IMR-90 (cell line): ENCODE data around the gene CHST10. TPM values are rescaled to one million over a fixed set of nuclear protein-coding genes. Genes with fewer than 3 reads are reported as not detected.

ENCODE experiments used
- ATAC-seq: fragments of 200-7000 bp; cut with Tn5 transposase; 2 replicates; pipeline ENCODE4 v1.9.1; 2020; ENCODE audit warnings: low read depth, mild to moderate bottlenecking, moderate library complexity
- BruUV-seq: library from RNA; stranded (reverse); fragments of 400-500 nt; replicated peaks from 2 replicates; lab custom pipeline; 2021; lab: Mats Ljungman, UMichigan
- CTCF ChIA-PET: fragments of 300-600 bp; formaldehyde crosslinking; extraction: SDS; loops from one replicate; lab custom pipeline; 2021; ENCODE audit warnings: antibody characterized with exemption; lab: Yijun Ruan, JAX
- POLR2A ChIA-PET: fragments of 300-600 bp; sonication (Branson Sonifier 250); formaldehyde crosslinking; loops from one replicate; lab custom pipeline; 2022; ENCODE audit warnings: antibody characterized with exemption; ENCODE audit not compliant: unreplicated experiment; lab: Charles Lee
- DNase-seq: peaks from one replicate; pipeline ENCODE4 v3.0.0; 2013
- H2AFZ ChIP-seq: replicated peaks from 2 replicates; pipeline ENCODE3; 2013; ENCODE audit warnings: low read length, mild to moderate bottlenecking; ENCODE audit not compliant: poor library complexity
- H2AK5ac ChIP-seq: 2 replicates; pipeline ENCODE4 v1.6.1; 2013; ENCODE audit warnings: low read depth, low read length, inconsistent platforms
- H2AK9ac ChIP-seq: replicated peaks from 2 replicates; pipeline ENCODE3; 2013; ENCODE audit warnings: mild to moderate bottlenecking, low read depth, low read length, moderate library complexity; ENCODE audit not compliant: poor library complexity
- H2BK120ac ChIP-seq: 2 replicates; pipeline ENCODE4 v1.6.1; 2013; ENCODE audit warnings: low read depth, low read length, inconsistent platforms
- H2BK15ac ChIP-seq: 3 replicates; pipeline ENCODE4 v1.6.1; 2013; ENCODE audit warnings: low read depth, low read length, inconsistent platforms
- H2BK20ac ChIP-seq: 2 replicates; pipeline ENCODE4 v1.6.1; 2013; ENCODE audit warnings: low read depth, mild to moderate bottlenecking, inconsistent platforms, low read length, moderate library complexity
- H2BK5ac ChIP-seq: 2 replicates; pipeline ENCODE4 v1.6.1; 2013; ENCODE audit warnings: mild to moderate bottlenecking, low read depth, low read length, inconsistent platforms; ENCODE audit not compliant: poor library complexity, severe bottlenecking
- H3K14ac ChIP-seq: replicated peaks from 2 replicates; pipeline ENCODE4 v1.6.1; 2013; ENCODE audit warnings: low read depth, low read length, inconsistent platforms
- H3K18ac ChIP-seq: 2 replicates; pipeline ENCODE4 v1.6.1; 2013; ENCODE audit warnings: low read depth, low read length, control low read depth
- H3K23ac ChIP-seq: 2 replicates; pipeline ENCODE4 v1.6.1; 2013; ENCODE audit warnings: low read depth, low read length, inconsistent platforms
- H3K27ac ChIP-seq: 2 replicates; pipeline ENCODE4 v1.5.1; 2013; ENCODE audit warnings: mild to moderate bottlenecking, control low read depth, low read length; ENCODE audit not compliant: insufficient read depth
- H3K27me3 ChIP-seq: 2 replicates; pipeline ENCODE4 v1.6.1; 2013; ENCODE audit warnings: low read length; ENCODE audit not compliant: control insufficient read depth, insufficient read depth
- H3K36me3 ChIP-seq: 2 replicates; pipeline ENCODE4 v1.6.1; 2013; ENCODE audit warnings: low read length, mixed read lengths; ENCODE audit not compliant: control insufficient read depth, insufficient read depth
- H3K4ac ChIP-seq: 2 replicates; pipeline ENCODE4 v1.6.1; 2013; ENCODE audit warnings: low read depth, low read length, inconsistent platforms
- H3K4me1 ChIP-seq: 2 replicates; pipeline ENCODE4 v1.6.1; 2013; ENCODE audit warnings: low read length, mixed read lengths; ENCODE audit not compliant: control insufficient read depth, insufficient read depth
- H3K4me2 ChIP-seq: 2 replicates; pipeline ENCODE4 v1.6.1; 2013; ENCODE audit warnings: low read depth, mild to moderate bottlenecking, control low read depth, low read length, moderate library complexity
- H3K4me3 ChIP-seq: 2 replicates; pipeline ENCODE4 v1.5.1; 2013; ENCODE audit warnings: low read depth, mild to moderate bottlenecking, control low read depth, low read length, moderate library complexity; ENCODE audit not compliant: insufficient read depth
- H3K56ac ChIP-seq: 2 replicates; pipeline ENCODE4 v1.6.1; 2013; ENCODE audit warnings: low read length, inconsistent platforms; ENCODE audit not compliant: insufficient read depth; ENCODE audit errors: extremely low read depth
- H3K79me1 ChIP-seq, 2 experiments: 2 replicates each; pipeline ENCODE4 v1.6.1; 2013; ENCODE audit warnings: low read length in 2 of 2, inconsistent platforms in 1 of 2, low read depth in 1 of 2
- H3K9ac ChIP-seq: 2 replicates; pipeline ENCODE4 v1.6.1; 2013; ENCODE audit warnings: low read depth, low read length, control low read depth
- H3K9me1 ChIP-seq: 2 replicates; pipeline ENCODE4 v1.6.1; 2013; ENCODE audit warnings: low read length, inconsistent platforms; ENCODE audit not compliant: insufficient read depth
- H3K9me3 ChIP-seq: 2 replicates; pipeline ENCODE4 v1.6.1; 2013; ENCODE audit warnings: low read length; ENCODE audit not compliant: control insufficient read depth, insufficient read depth
- H4K20me1 ChIP-seq: 2 replicates; pipeline ENCODE4 v1.6.1; 2013; ENCODE audit warnings: low read length, inconsistent platforms; ENCODE audit not compliant: insufficient read depth
- H4K5ac ChIP-seq: 2 replicates; pipeline ENCODE4 v1.6.1; 2013; ENCODE audit warnings: mild to moderate bottlenecking, low read depth, low read length, control low read depth
- H4K8ac ChIP-seq, 2 experiments: 2 replicates each; pipeline ENCODE4 v1.6.1; 2013; ENCODE audit warnings: low read depth in 2 of 2, low read length in 2 of 2, control low read depth in 1 of 2, inconsistent platforms in 1 of 2
- H4K91ac ChIP-seq: 2 replicates; pipeline ENCODE4 v1.6.1; 2013; ENCODE audit warnings: low read depth, low read length, inconsistent platforms; ENCODE audit not compliant: insufficient read depth
- CEBPB ChIP-seq: IDR thresholded peaks from 2 replicates; pipeline ENCODE4 v1.6.1; 2012; ENCODE audit warnings: low read depth, low read length, improper control_type of control experiment
- CHD1 ChIP-seq: IDR thresholded peaks from 2 replicates; pipeline ENCODE4 v1.6.1; 2012; ENCODE audit warnings: low read depth, low read length, improper control_type of control experiment
- ELK1 ChIP-seq: fragments of 150-350 bp; IDR thresholded peaks from 2 replicates; pipeline ENCODE4 v1.6.1; 2016; ENCODE audit warnings: low read depth, mild to moderate bottlenecking, low read length, moderate library complexity, borderline replicate concordance
- FOS ChIP-seq: fragments of 150-350 bp; IDR thresholded peaks from 2 replicates; pipeline ENCODE4 v1.6.1; 2016; ENCODE audit warnings: low read depth, low read length
- MAFK ChIP-seq: IDR thresholded peaks from 2 replicates; pipeline ENCODE4 v1.6.1; 2012; ENCODE audit warnings: low read depth, low read length, improper control_type of control experiment
- MAZ ChIP-seq: IDR thresholded peaks from 2 replicates; pipeline ENCODE4 v1.6.1; 2012; ENCODE audit warnings: low read depth, mild to moderate bottlenecking, low read length, improper control_type of control experiment, moderate library complexity, borderline replicate concordance
- MXI1 ChIP-seq: IDR thresholded peaks from 2 replicates; pipeline ENCODE4 v1.6.1; 2012; ENCODE audit warnings: low read depth, mild to moderate bottlenecking, low read length, moderate library complexity, borderline replicate concordance
- NFE2L2 ChIP-seq: fragments of 150-350 bp; IDR thresholded peaks from 2 replicates; pipeline ENCODE4 v1.6.1; 2016; ENCODE audit warnings: low read depth, mild to moderate bottlenecking, low read length
- POLR2A ChIP-seq: IDR thresholded peaks from 2 replicates; pipeline ENCODE4 v1.6.1; 2012; ENCODE audit warnings: mild to moderate bottlenecking, low read depth, low read length
- RAD21 ChIP-seq: IDR thresholded peaks from 2 replicates; pipeline ENCODE4 v1.6.1; 2012; ENCODE audit warnings: low read length, improper control_type of control experiment
- RFX5 ChIP-seq: IDR thresholded peaks from 2 replicates; pipeline ENCODE4 v1.8.0; 2012; ENCODE audit warnings: low read depth, mild to moderate bottlenecking, low read length, moderate library complexity
- SMC3 ChIP-seq: fragments of 150-350 bp; IDR thresholded peaks from 2 replicates; pipeline ENCODE4 v1.6.1; 2016; ENCODE audit warnings: low read depth, mild to moderate bottlenecking, antibody characterized with exemption, low read length, moderate library complexity
- WGBS, 2 experiments: methylation state at CpG; one replicate each; pipeline versions ENCODE4 v1.1.5 to v1.1.7; 2013; ENCODE audit warnings: missing lambda C conversion rate in 2 of 2; ENCODE audit not compliant: insufficient read length in 1 of 2; ENCODE audit errors: extremely low coverage in 2 of 2; 5-methylcytosine and 5-hydroxymethylcytosine counted together
- dilution Hi-C: fragments of 300-500 bp; cut with HindIII; formaldehyde crosslinking; loops from one replicate; pipeline ENCODE4 v1.14.3; 2018; ENCODE audit warnings: low sequenced_read_pairs; ENCODE audit not compliant: unreplicated experiment
- in situ Hi-C: fragments of 300-500 bp; cut with MboI; formaldehyde crosslinking; loops from 3 replicates; pipeline ENCODE4 v1.14.3; 2019; ENCODE audit warnings: low sequenced_read_pairs, inconsistent platforms, mixed read lengths
- intact Hi-C: fragments of 100-400 bp; cut with micrococcal nuclease; formaldehyde crosslinking; loops from 2 replicates; pipeline ENCODE4 v1.10.0; 2022
- polyA plus RNA-seq, 3 experiments: library from polyadenylated mRNA; depleted of rRNA; stranded (reverse); fragments of >200 nt; gene quantifications; 2 replicates each; pipeline ENCODE4 v1.2.3, GENCODE V29; 2012; ENCODE audit warnings: low replicate concordance in 1 of 3
- total RNA-seq: library from RNA; depleted of rRNA; stranded (reverse); fragments of >200 nt; gene quantifications from 2 replicates; pipeline ENCODE4 v1.2.3, GENCODE V29; 2012
- TF ChIP-seq, protein P1 (sequence below): fragments of 150-350 bp; IDR thresholded peaks from 2 replicates; pipeline ENCODE4 v1.6.1; 2017; ENCODE audit warnings: mild to moderate bottlenecking, antibody characterized with exemption, low read length, low read depth
- TF ChIP-seq, protein P2 (sequence below): conservative IDR thresholded peaks from 2 replicates; pipeline ENCODE4 v1.5.1; 2012; ENCODE audit warnings: mild to moderate bottlenecking, low read depth, low read length, improper control_type of control experiment

Gene CHST10
- total and polyA plus RNA-seq, 2 of the 4 experiments (the other 2 are of a cell fraction) = 6.9 to 8.6 TPM

- CTCF ChIA-PET = interaction anchor here (0.6 kb wide), 1 partner anchor 37 kb away, joined by 3 read pairs; no protein-coding TSS in a partner anchor
- Histone ChIP-seq H4K8ac (no peak overlapping the region), H3K27ac (no peak overlapping the region), H4K20me1 (no peaks in the 10 kb centered on the region), H2AK5ac (no peak overlapping the region), H4K5ac (no peak overlapping the region), H3K4me3 (no peak overlapping the region), H3K4me1 (no peaks in the 10 kb centered on the region), H3K79me1 (peaks cover 0 to 9% of the 10 kb centered on the region in 2 experiments; a peak in 2 of 4 replicates), H3K23ac (no peak overlapping the region), H4K91ac (no peak overlapping the region), H3K4me2 (no peak overlapping the region), H3K36me3 (peaks cover 2% of the 10 kb centered on the region), H2AK9ac (no peak overlapping the region), H3K27me3 (peaks cover 8% of the 10 kb centered on the region; the same call in 1 of the 2 replicates), H2BK20ac (no peak overlapping the region), H2AFZ (no peak overlapping the region), H3K14ac (no peak overlapping the region), H3K9me3 (no peaks in the 10 kb centered on the region), H2BK120ac (no peak overlapping the region), H2BK5ac (no peak overlapping the region), H3K9me1 (no peaks in the 10 kb centered on the region), H3K56ac (no peak overlapping the region), H3K18ac (no peak overlapping the region), H3K4ac (no peak overlapping the region), H3K9ac (no peak overlapping the region), H2BK15ac (no peak overlapping the region)
- TF ChIP-seq ELK1 (no peak), POLR2A (no peak), RFX5 (no peak), SMC3 (no peak), MXI1 (no peak), FOS (no peak), MAFK (no peak), CHD1 (no peak), NFE2L2 (no peak), RAD21 (no peak), CEBPB (no peak), MAZ (no peak)
- TF ChIP-seq, protein P1, sequence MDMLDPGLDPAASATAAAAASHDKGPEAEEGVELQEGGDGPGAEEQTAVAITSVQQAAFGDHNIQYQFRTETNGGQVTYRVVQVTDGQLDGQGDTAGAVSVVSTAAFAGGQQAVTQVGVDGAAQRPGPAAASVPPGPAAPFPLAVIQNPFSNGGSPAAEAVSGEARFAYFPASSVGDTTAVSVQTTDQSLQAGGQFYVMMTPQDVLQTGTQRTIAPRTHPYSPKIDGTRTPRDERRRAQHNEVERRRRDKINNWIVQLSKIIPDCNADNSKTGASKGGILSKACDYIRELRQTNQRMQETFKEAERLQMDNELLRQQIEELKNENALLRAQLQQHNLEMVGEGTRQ = no peak
- TF ChIP-seq, protein P2, sequence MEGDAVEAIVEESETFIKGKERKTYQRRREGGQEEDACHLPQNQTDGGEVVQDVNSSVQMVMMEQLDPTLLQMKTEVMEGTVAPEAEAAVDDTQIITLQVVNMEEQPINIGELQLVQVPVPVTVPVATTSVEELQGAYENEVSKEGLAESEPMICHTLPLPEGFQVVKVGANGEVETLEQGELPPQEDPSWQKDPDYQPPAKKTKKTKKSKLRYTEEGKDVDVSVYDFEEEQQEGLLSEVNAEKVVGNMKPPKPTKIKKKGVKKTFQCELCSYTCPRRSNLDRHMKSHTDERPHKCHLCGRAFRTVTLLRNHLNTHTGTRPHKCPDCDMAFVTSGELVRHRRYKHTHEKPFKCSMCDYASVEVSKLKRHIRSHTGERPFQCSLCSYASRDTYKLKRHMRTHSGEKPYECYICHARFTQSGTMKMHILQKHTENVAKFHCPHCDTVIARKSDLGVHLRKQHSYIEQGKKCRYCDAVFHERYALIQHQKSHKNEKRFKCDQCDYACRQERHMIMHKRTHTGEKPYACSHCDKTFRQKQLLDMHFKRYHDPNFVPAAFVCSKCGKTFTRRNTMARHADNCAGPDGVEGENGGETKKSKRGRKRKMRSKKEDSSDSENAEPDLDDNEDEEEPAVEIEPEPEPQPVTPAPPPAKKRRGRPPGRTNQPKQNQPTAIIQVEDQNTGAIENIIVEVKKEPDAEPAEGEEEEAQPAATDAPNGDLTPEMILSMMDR = no peak
- ATAC-seq (no peak), DNase-seq (no peak)
- WGBS, 2 experiments = 92% methylated on average over 2 of the region's 12 CpGs; no CpG with 5 or more reads in 1 of the 2 experiments
- intact Hi-C loops (no loop called here), dilution Hi-C loops (no loop called here), in situ Hi-C loops (no loop called here)
- POLR2A ChIA-PET = no interaction called here
- BruUV-seq = no TSS peak
Measured at GRCh38 chr2:100418406-100418962, 1.0 kb upstream of the CHST10 start.
